SK-N-MC (cell line): ENCODE results near the gene C10orf62.

ENCODE experiments used
- DNase-seq: peaks from one replicate; pipeline ENCODE4 v3.0.0-alpha.2; 2011; ENCODE audit warnings: low read depth, low spot score
- H3K27ac ChIP-seq: fragments of 200-600 bp; sonication (generic); 2 replicates; pipeline ENCODE4 v1.5.1; 2016; ENCODE audit warnings: mixed run types
- H3K36me3 ChIP-seq: fragments of 200-600 bp; sonication (generic); 2 replicates; pipeline ENCODE4 v1.6.1; 2017; ENCODE audit warnings: antibody characterized with exemption, low read length, mixed read lengths; ENCODE audit not compliant: insufficient read depth
- H3K4me3 ChIP-seq: fragments of 200-600 bp; sonication (generic); 2 replicates; pipeline ENCODE4 v1.5.1; 2016
- H3K9ac ChIP-seq: fragments of 200-600 bp; sonication (generic); 2 replicates; pipeline ENCODE4 v1.8.0; 2017; ENCODE audit warnings: mixed run types, mixed read lengths; ENCODE audit not compliant: insufficient read length
- H3K9me3 ChIP-seq: fragments of 200-600 bp; sonication (generic); 2 replicates; pipeline ENCODE4 v1.6.1; 2017; ENCODE audit warnings: low read depth, mild to moderate bottlenecking, antibody characterized with exemption, low read length, moderate library complexity, mixed read lengths
- EZH2 ChIP-seq: fragments of 200-600 bp; sonication (generic); IDR thresholded peaks from one replicate; pipeline ENCODE4 v1.6.1; 2017; ENCODE audit warnings: antibody characterized with exemption
- FOXP2 ChIP-seq: optimal IDR thresholded peaks from 2 replicates; pipeline ENCODE3; 2011; ENCODE audit warnings: mild to moderate bottlenecking, moderate library complexity; ENCODE audit not compliant: insufficient read depth; ENCODE audit errors: extremely low read length, control extremely low read depth
- POLR2AphosphoS5 ChIP-seq: IDR thresholded peaks from 2 replicates; pipeline ENCODE4 v1.6.1; 2012; ENCODE audit warnings: mild to moderate bottlenecking, low read depth, low read length, borderline replicate concordance

C10orf62 gene

GRCh38 chr10:97582169-97582568, 7.4 kb upstream of the C10orf62 start:
- DNase-seq, result no peak
- TF ChIP-seq POLR2AphosphoS5 (no peak), EZH2 (no peak), FOXP2 (no peak)

GRCh38 chr10:97583476-97583875, 6.0 kb upstream of the C10orf62 start:
- TF ChIP-seq FOXP2, result no peak
- Histone ChIP-seq H3K4me3 (no peak overlapping the region), H3K9me3 (no peaks in the 10 kb centered on the region), H3K27ac (no peak overlapping the region), H3K36me3 (no peaks in the 10 kb centered on the region), H3K9ac (no peak overlapping the region)
- no peak for DNase-seq

More at GRCh38 chr10:97582169-97582568, 7.4 kb upstream of the C10orf62 start:
- Histone ChIP-seq H3K9me3 (no peaks in the 10 kb centered on the region), H3K4me3 (no peak overlapping the region), H3K27ac (no peak overlapping the region), H3K9ac (no peak overlapping the region), H3K36me3 (no peaks in the 10 kb centered on the region)

GRCh38 chr10:97584060-97584797, 5.3 kb upstream of the C10orf62 start, which contains the start of gene HOGA1:
HOGA1 (plus strand) TSS chr10:97584389; CDS start chr10:97584704, 315 bp downstream.
- TF ChIP-seq POLR2AphosphoS5 (no peak), EZH2 (no peak), FOXP2 (no peak)
- no peak within 1 kb of the TSS for H3K9ac ChIP-seq
- no peak within 1 kb of the TSS for H3K4me3 ChIP-seq
- H3K27ac ChIP-seq, result no peak within 1 kb of the TSS
- no peaks in the 10 kb centered on the region for H3K9me3 ChIP-seq
- H3K36me3 ChIP-seq, result no peaks in the 10 kb centered on the region
- no peak for DNase-seq

GRCh38 chr10:97584798-97585438, 4.6 kb upstream of the C10orf62 start:
- Histone ChIP-seq H3K27ac (no peak overlapping the region), H3K9me3 (no peaks in the 10 kb centered on the region), H3K4me3 (no peak overlapping the region), H3K36me3 (no peaks in the 10 kb centered on the region), H3K9ac (no peak overlapping the region)
- TF ChIP-seq POLR2AphosphoS5 (no peak), EZH2 (no peak), FOXP2 (no peak)
- DNase-seq, result no peak

- DNase-seq, result no peak
- H3K27ac ChIP-seq, result no peak overlapping the region
- no peak overlapping the region for H3K9ac ChIP-seq
- no peak for TF ChIP-seq POLR2AphosphoS5
- no peak for TF ChIP-seq EZH2
- no peak for TF ChIP-seq FOXP2
- no peak overlapping the region for H3K4me3 ChIP-seq
- no peaks in the 10 kb centered on the region for H3K36me3 ChIP-seq
- no peaks in the 10 kb centered on the region for H3K9me3 ChIP-seq
Measured at GRCh38 chr10:97585439-97585811, 4.1 kb upstream of the C10orf62 start.

GRCh38 chr10:97587183-97587582, 2.3 kb upstream of the C10orf62 start:
- Histone ChIP-seq H3K4me3 (no peak overlapping the region), H3K9me3 (no peaks in the 10 kb centered on the region), H3K27ac (no peak overlapping the region), H3K36me3 (no peaks in the 10 kb centered on the region), H3K9ac (no peak overlapping the region)
- no peak for TF ChIP-seq FOXP2
- no peak for TF ChIP-seq POLR2AphosphoS5
- TF ChIP-seq EZH2, result no peak
- no peak for DNase-seq

- no peak overlapping the region for H3K27ac ChIP-seq
- DNase-seq, result no peak
- no peaks in the 10 kb centered on the region for H3K9me3 ChIP-seq
- no peak overlapping the region for H3K4me3 ChIP-seq
- H3K9ac ChIP-seq, result no peak overlapping the region
- no peaks in the 10 kb centered on the region for H3K36me3 ChIP-seq
- TF ChIP-seq EZH2 (no peak), FOXP2 (no peak), POLR2AphosphoS5 (no peak)
Measured at GRCh38 chr10:97590082-97590747, 694 bp downstream of the C10orf62 start.

- Histone ChIP-seq H3K9me3 (no peaks in the 10 kb centered on the region), H3K9ac (no peak overlapping the region), H3K4me3 (no peak overlapping the region), H3K27ac (no peak overlapping the region), H3K36me3 (no peaks in the 10 kb centered on the region)
- no peak for DNase-seq
- TF ChIP-seq EZH2 (no peak), FOXP2 (no peak)
Measured at GRCh38 chr10:97590748-97591495, 1.4 kb downstream of the C10orf62 start.
